IPS-18a (cell line): ENCODE data around the gene NLRP10.

Experiments
- H3K27ac ChIP-seq: one replicate; pipeline ENCODE4 v1.5.1; 2013; ENCODE audit warnings: low read length
- H3K27me3 ChIP-seq: one replicate; pipeline ENCODE4 v1.6.1; 2013; ENCODE audit warnings: mild to moderate bottlenecking, low read length; ENCODE audit not compliant: control insufficient read depth, insufficient read depth
- H3K36me3 ChIP-seq: one replicate; pipeline ENCODE4 v1.6.1; 2013; ENCODE audit warnings: low read depth, low read length; ENCODE audit not compliant: control insufficient read depth
- H3K4me1 ChIP-seq: one replicate; pipeline ENCODE4 v1.6.1; 2013; ENCODE audit warnings: low read depth, low read length; ENCODE audit not compliant: control insufficient read depth
- H3K4me3 ChIP-seq: one replicate; pipeline ENCODE4 v1.5.1; 2013; ENCODE audit warnings: low read length
- H3K9ac ChIP-seq: one replicate; pipeline ENCODE4 v1.6.1; 2013; ENCODE audit warnings: mild to moderate bottlenecking, low read length, moderate library complexity
- H3K9me3 ChIP-seq: one replicate; pipeline ENCODE4 v1.6.1; 2013; ENCODE audit warnings: low read depth, low read length; ENCODE audit not compliant: control insufficient read depth

Gene NLRP10

GRCh38 chr11:7965386-7965785, at the start of gene NLRP10:
TSS of gene NLRP10 (minus strand) at chr11:7965447. CDS start at chr11:7963495, 1,952 bp downstream.
- H3K27ac ChIP-seq, result no peak within 1 kb of the TSS
- H3K4me1 ChIP-seq, result peaks cover 7% of the 10 kb centered on the region
- H3K9ac ChIP-seq, result no peak within 1 kb of the TSS
- no peak within 1 kb of the TSS for H3K4me3 ChIP-seq
- H3K9me3 ChIP-seq, result no peaks in the 10 kb centered on the region
- H3K36me3 ChIP-seq, result no peaks in the 10 kb centered on the region
- no peaks in the 10 kb centered on the region for H3K27me3 ChIP-seq

- Histone ChIP-seq H3K4me3 (no peak overlapping the region), H3K9ac (no peak overlapping the region), H3K36me3 (no peaks in the 10 kb centered on the region), H3K27ac (no peak overlapping the region), H3K4me1 (peaks cover 18% of the 10 kb centered on the region), H3K9me3 (no peaks in the 10 kb centered on the region), H3K27me3 (peaks cover 43% of the 10 kb centered on the region)
Observed at GRCh38 chr11:8013833-8014232, 48.6 kb upstream of the NLRP10 start.

GRCh38 chr11:8011981-8012444, 46.8 kb upstream of the NLRP10 start:
- Histone ChIP-seq H3K27ac (no peak overlapping the region), H3K9ac (no peak overlapping the region), H3K4me3 (no peak overlapping the region), H3K36me3 (no peaks in the 10 kb centered on the region), H3K9me3 (no peaks in the 10 kb centered on the region), H3K27me3 (peaks cover 25% of the 10 kb centered on the region), H3K4me1 (peaks cover 14% of the 10 kb centered on the region)

- Histone ChIP-seq H3K9ac (no peak overlapping the region), H3K36me3 (no peaks in the 10 kb centered on the region), H3K9me3 (no peaks in the 10 kb centered on the region), H3K27ac (no peak overlapping the region), H3K4me1 (peaks cover 8% of the 10 kb centered on the region), H3K27me3 (peaks cover 19% of the 10 kb centered on the region), H3K4me3 (no peak overlapping the region)
Observed at GRCh38 chr11:8011371-8011770, 46.1 kb upstream of the NLRP10 start.

GRCh38 chr11:8009856-8010255, 44.6 kb upstream of the NLRP10 start:
- H3K27me3 ChIP-seq, result peaks cover 3% of the 10 kb centered on the region
- H3K9ac ChIP-seq, result no peak overlapping the region
- no peaks in the 10 kb centered on the region for H3K4me1 ChIP-seq
- H3K4me3 ChIP-seq, result no peak overlapping the region
- no peaks in the 10 kb centered on the region for H3K9me3 ChIP-seq
- no peak overlapping the region for H3K27ac ChIP-seq
- H3K36me3 ChIP-seq, result no peaks in the 10 kb centered on the region

GRCh38 chr11:8008212-8008611, 43.0 kb upstream of the NLRP10 start:
- Histone ChIP-seq H3K9me3 (no peaks in the 10 kb centered on the region), H3K4me1 (no peaks in the 10 kb centered on the region), H3K27me3 (no peaks in the 10 kb centered on the region), H3K27ac (no peak overlapping the region), H3K9ac (no peak overlapping the region), H3K36me3 (no peaks in the 10 kb centered on the region), H3K4me3 (no peak overlapping the region)

- H3K9me3 ChIP-seq, result no peaks in the 10 kb centered on the region
- H3K4me1 ChIP-seq, result no peaks in the 10 kb centered on the region
- H3K9ac ChIP-seq, result no peak overlapping the region
- H3K36me3 ChIP-seq, result no peaks in the 10 kb centered on the region
- no peak overlapping the region for H3K4me3 ChIP-seq
- H3K27me3 ChIP-seq, result no peaks in the 10 kb centered on the region
- H3K27ac ChIP-seq, result no peak overlapping the region
Observed at GRCh38 chr11:8006349-8006977, 41.2 kb upstream of the NLRP10 start.

- no peaks in the 10 kb centered on the region for H3K36me3 ChIP-seq
- no peaks in the 10 kb centered on the region for H3K9me3 ChIP-seq
- H3K27ac ChIP-seq, result no peak overlapping the region
- no peaks in the 10 kb centered on the region for H3K27me3 ChIP-seq
- H3K4me1 ChIP-seq, result no peaks in the 10 kb centered on the region
- H3K9ac ChIP-seq, result no peak overlapping the region
- no peak overlapping the region for H3K4me3 ChIP-seq
Observed at GRCh38 chr11:8005556-8005955, 40.3 kb upstream of the NLRP10 start.

GRCh38 chr11:8004008-8004407, 38.8 kb upstream of the NLRP10 start:
- Histone ChIP-seq H3K4me1 (no peaks in the 10 kb centered on the region), H3K4me3 (no peak overlapping the region), H3K36me3 (no peaks in the 10 kb centered on the region), H3K9ac (no peak overlapping the region), H3K27ac (no peak overlapping the region), H3K27me3 (no peaks in the 10 kb centered on the region), H3K9me3 (no peaks in the 10 kb centered on the region)

- Histone ChIP-seq H3K9me3 (no peaks in the 10 kb centered on the region), H3K4me3 (no peak overlapping the region), H3K27me3 (no peaks in the 10 kb centered on the region), H3K36me3 (peaks cover 6% of the 10 kb centered on the region), H3K9ac (no peak overlapping the region), H3K4me1 (no peaks in the 10 kb centered on the region), H3K27ac (no peak overlapping the region)
Observed at GRCh38 chr11:8003187-8003586, 37.9 kb upstream of the NLRP10 start.

GRCh38 chr11:8002676-8003075, 37.4 kb upstream of the NLRP10 start:
- Histone ChIP-seq H3K4me1 (no peaks in the 10 kb centered on the region), H3K36me3 (peaks cover 11% of the 10 kb centered on the region), H3K9ac (no peak overlapping the region), H3K27ac (no peak overlapping the region), H3K9me3 (no peaks in the 10 kb centered on the region), H3K4me3 (no peak overlapping the region), H3K27me3 (no peaks in the 10 kb centered on the region)

- Histone ChIP-seq H3K4me3 (no peak overlapping the region), H3K9me3 (no peaks in the 10 kb centered on the region), H3K4me1 (no peaks in the 10 kb centered on the region), H3K27ac (no peak overlapping the region), H3K9ac (no peak overlapping the region), H3K36me3 (peaks cover 34% of the 10 kb centered on the region), H3K27me3 (no peaks in the 10 kb centered on the region)
Observed at GRCh38 chr11:8000390-8000789, 35.1 kb upstream of the NLRP10 start.
